LNCaP clone FGC (cell line): ENCODE data around the gene TXN.

ENCODE experiments used
- DNase-seq: peaks from one replicate; pipeline ENCODE4 v3.0.0-alpha.2; 2011; ENCODE audit warnings: low read depth
- H3K4me3 ChIP-seq: 2 replicates; pipeline ENCODE4 v1.5.1; 2011; ENCODE audit warnings: mild to moderate bottlenecking, low read depth, low read length, control low read depth
- TF ChIP-seq, protein P1 (sequence below): IDR thresholded peaks from 2 replicates; pipeline ENCODE4 v1.5.1; 2012; ENCODE audit warnings: mild to moderate bottlenecking; ENCODE audit not compliant: control insufficient read depth, insufficient read depth; ENCODE audit errors: extremely low read depth

The TXN gene

DNA sequence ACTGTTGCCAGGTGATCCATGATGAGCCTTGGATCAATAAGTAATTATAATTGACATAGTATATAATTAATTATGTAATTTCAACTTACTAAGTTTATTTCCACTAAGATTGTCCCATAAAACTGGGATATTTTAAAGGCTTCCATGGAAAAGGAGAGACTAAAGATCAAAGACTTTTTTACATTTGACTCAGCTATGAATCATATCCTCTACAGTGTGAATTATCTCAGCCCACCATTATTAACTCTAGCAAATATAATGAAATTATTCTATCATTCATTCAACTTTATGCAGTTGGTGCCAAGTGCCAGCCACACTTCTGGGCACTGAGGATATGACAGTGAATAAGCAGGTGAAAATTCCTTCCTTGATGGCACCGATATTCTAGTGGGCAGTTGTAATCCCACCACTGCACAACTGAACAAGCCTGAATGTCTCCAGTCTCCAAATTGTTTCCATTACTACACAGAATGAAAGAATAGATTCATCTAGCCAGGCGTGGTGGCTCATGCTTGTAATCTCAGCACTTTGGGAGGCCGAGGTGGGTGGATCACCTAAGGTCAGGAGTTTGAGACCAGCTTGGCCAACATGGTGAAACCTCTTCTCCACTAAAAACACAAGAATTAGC is 21.9 kb upstream of the TXN start:
- H3K4me3 ChIP-seq, result no peak overlapping the region
- TF ChIP-seq, protein P1, sequence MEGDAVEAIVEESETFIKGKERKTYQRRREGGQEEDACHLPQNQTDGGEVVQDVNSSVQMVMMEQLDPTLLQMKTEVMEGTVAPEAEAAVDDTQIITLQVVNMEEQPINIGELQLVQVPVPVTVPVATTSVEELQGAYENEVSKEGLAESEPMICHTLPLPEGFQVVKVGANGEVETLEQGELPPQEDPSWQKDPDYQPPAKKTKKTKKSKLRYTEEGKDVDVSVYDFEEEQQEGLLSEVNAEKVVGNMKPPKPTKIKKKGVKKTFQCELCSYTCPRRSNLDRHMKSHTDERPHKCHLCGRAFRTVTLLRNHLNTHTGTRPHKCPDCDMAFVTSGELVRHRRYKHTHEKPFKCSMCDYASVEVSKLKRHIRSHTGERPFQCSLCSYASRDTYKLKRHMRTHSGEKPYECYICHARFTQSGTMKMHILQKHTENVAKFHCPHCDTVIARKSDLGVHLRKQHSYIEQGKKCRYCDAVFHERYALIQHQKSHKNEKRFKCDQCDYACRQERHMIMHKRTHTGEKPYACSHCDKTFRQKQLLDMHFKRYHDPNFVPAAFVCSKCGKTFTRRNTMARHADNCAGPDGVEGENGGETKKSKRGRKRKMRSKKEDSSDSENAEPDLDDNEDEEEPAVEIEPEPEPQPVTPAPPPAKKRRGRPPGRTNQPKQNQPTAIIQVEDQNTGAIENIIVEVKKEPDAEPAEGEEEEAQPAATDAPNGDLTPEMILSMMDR, result no peak
- no peak for DNase-seq

DNA sequence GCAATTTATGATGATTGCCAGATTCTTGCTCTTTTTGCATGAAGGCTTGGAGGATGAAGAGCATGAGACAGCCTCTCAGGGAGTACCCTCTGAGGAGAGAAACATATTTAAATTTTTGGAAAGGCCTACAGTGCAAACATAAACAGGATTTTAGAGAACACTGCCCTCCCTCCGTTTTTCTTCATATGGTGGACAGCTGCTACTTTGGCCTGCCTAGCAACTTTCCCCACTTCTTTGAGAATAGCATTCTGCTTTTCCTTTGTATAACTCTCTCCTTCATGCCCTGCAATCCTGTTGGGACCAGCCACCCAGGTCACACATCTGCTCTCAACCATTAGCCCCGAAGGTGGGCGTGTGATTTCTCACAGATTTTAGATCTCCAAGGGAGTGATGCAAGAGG is 20.5 kb upstream of the TXN start:
- no peak overlapping the region for H3K4me3 ChIP-seq
- TF ChIP-seq, protein P1, result no peak
- DNase-seq, result no peak

DNA sequence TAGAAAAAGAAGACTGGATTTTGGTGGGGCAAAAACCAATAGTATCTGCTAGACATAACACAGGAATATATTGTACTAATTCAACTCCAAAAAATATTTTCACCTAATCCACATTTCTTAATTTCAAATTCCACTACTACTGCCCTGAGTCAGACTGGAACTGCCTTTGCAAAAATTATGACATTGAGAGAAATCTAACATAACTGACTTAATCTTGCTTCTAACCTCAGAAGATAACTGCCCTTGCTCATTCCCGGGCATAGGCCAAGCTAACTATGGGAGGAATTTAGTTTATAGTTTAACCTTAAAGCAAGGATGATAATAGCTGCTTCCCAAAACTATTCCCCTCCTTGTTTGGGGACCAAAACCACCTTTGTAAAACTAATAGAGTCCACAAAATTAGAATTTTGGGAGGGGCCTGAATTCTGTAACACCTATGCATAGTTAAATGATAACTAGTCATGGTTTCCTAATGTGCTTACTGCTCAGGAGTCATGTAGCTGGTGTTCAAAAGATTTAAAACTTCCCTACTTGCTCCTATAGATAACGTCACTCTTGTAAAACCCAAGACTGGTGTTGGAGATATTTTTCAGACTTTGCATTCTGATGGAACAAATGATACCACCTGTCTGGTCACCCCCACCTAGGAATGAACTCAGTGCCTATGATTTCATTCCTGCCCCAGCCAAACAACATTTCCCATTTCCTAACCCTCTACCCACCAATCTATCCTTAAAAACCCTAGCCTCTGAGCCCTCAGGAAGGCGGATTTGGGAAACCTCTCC is 14.1 kb upstream of the TXN start:
- DNase-seq, result no peak
- H3K4me3 ChIP-seq, result no peak overlapping the region
- TF ChIP-seq, protein P1, result no peak

DNA sequence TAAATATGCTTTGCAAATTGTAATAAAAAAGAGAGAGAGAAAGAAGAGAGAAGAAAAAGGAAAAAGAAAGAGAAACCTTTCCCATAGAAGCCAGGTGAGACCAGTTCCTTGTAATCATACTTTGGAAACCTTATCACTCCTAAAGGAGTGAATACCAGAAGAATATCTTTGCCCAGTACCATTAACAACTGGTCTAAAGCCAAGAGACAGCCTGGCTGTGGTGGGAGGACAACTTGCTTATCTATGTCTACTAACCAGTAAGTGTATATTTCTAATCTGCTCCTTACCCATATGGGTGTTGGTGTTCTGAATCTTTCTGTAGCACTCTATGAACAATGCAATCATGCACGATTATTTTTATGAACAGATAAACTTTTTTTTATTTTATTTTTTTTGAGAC is 10.5 kb upstream of the TXN start:
- DNase-seq, result no peak
- no peak overlapping the region for H3K4me3 ChIP-seq
- TF ChIP-seq, protein P1, result no peak

DNA sequence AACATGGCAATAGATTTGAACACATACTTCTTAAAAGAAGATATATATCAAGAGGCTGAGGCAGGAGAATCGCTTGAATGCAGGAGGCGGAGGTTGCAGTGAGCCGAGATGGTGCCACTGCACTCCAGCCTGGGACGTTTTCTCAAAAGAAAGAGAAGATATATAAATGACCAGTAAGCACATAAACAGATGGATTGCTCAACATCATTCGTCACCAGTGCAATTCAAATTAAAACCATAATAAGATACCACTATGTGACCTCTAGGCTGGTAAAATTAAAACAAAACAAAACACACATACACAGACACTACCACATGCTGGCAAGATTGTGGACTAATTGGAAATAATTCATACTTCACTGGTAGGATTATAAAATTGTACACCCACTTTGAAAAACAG is 5.3 kb upstream of the TXN start:
- DNase-seq, result no peak
- no peak overlapping the region for H3K4me3 ChIP-seq
- TF ChIP-seq, protein P1, result no peak

DNA sequence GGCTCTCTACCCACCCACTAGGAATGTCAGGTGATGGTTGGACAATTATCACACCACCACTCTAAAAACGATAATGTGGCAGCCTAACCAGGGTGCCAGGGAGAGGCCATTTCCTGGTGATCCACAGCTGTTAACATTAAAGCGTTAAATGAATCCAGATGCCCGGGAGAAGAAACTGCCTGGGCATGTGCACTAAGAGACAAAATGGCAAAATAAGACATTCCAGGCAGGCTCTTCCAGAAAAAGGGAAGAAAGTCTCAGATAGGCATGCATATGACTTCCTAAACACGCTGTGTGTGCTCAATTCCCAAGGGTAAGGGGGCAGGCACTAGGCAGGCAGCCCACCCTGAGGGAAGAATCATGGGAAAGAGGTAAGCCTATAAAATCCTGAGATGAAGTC is 4.6 kb upstream of the TXN start:
- TF ChIP-seq, protein P1, result no peak
- H3K4me3 ChIP-seq, result no peak overlapping the region
- no peak for DNase-seq

DNA sequence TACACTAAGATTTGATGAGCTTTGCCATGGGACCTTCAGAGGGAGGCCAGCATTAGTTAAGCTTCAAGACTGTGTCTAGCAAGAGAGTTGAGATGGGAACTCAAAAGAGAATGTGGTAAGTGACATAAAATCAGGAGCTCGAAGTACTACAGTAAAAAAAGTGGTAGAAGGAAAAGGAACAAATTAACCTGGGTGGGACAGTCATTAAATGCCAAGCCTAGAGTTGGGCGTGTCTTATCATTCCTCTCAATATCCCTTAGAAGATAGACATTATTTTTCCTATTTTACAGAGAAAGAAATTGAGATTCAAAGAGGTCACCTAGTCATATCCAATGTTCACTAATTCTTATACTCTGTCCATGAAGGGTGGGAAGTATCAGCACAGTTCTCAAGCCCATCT is 3.3 kb upstream of the TXN start:
- no peak overlapping the region for H3K4me3 ChIP-seq
- TF ChIP-seq, protein P1, result no peak
- no peak for DNase-seq
